LNCaP clone FGC (cell line): ENCODE results near the gene ZGRF1.

ENCODE experiments used
- DNase-seq: peaks from one replicate; pipeline ENCODE4 v3.0.0-alpha.2; 2011; ENCODE audit warnings: low read depth
- H3K4me3 ChIP-seq: 2 replicates; pipeline ENCODE4 v1.5.1; 2011; ENCODE audit warnings: mild to moderate bottlenecking, low read depth, low read length, control low read depth
- TF ChIP-seq, protein P1 (sequence below): IDR thresholded peaks from 2 replicates; pipeline ENCODE4 v1.5.1; 2012; ENCODE audit warnings: mild to moderate bottlenecking; ENCODE audit not compliant: control insufficient read depth, insufficient read depth; ENCODE audit errors: extremely low read depth

ZGRF1 gene

DNA sequence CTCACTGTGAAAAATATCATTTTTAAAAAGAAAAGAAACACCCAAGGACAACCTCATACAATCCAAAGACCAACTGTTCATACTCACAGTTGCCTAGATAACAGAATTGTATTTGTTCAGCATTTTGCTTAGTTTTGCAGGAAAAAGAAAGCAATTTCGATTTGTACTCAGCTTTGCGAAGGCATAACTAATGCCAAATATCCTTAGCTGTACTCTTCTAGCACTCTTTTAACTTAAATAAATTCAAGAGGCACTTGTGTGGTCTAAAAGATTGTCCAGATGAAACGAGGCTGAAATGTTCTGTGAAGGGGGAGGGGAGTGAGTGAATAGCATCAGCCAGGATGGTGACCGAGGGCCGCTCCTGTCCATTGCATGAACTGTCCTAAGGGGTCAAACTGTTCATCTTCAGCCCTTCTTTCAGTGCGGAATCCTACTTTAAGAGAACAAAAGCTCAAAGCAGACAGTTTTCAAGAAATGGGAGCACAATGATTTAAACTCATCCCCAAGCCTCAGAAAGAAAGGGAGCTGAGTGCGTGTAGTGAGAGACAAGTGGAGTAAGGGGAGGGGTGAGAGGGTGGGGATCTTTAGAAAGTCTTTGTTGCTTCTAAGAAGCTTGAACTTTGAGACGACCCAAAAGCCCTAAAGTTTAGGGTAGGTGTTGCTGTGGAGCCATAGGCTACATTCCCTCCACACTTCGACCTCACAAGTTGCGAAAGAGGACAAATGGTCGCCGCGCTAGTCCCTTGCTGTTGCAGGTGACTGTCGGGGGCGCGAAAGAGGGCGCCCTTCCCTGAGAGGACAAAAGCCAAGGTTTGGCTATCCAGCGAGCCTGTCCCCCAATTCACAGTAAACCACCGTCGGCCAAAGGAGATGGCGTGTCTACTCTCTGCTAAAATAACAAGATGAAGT is 116.8 kb downstream of the ZGRF1 start:
- TF ChIP-seq, protein P1, sequence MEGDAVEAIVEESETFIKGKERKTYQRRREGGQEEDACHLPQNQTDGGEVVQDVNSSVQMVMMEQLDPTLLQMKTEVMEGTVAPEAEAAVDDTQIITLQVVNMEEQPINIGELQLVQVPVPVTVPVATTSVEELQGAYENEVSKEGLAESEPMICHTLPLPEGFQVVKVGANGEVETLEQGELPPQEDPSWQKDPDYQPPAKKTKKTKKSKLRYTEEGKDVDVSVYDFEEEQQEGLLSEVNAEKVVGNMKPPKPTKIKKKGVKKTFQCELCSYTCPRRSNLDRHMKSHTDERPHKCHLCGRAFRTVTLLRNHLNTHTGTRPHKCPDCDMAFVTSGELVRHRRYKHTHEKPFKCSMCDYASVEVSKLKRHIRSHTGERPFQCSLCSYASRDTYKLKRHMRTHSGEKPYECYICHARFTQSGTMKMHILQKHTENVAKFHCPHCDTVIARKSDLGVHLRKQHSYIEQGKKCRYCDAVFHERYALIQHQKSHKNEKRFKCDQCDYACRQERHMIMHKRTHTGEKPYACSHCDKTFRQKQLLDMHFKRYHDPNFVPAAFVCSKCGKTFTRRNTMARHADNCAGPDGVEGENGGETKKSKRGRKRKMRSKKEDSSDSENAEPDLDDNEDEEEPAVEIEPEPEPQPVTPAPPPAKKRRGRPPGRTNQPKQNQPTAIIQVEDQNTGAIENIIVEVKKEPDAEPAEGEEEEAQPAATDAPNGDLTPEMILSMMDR: no peak
- no peak for DNase-seq
- no peak overlapping the region for H3K4me3 ChIP-seq

DNA sequence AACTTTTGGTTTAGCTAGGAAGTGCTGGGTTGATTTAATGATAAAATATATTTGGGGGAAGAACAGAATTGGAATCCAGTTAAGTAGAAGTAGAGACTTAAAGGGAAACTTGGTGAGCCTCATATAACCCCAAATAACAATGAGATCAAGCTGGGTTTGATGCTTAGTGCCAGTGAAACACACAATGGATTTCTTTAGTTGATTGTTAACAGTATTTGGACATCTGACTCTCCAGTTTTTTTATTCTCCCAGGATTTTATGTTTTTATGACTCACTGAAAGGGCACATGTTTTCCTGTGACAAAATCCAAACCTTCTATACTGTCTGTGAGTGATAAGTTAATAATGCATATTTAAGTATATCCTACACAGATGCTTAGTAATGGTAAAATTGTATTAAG is 118.0 kb downstream of the ZGRF1 start:
- H3K4me3 ChIP-seq: no peak overlapping the region
- TF ChIP-seq, protein P1: no peak
- no peak for DNase-seq

DNA sequence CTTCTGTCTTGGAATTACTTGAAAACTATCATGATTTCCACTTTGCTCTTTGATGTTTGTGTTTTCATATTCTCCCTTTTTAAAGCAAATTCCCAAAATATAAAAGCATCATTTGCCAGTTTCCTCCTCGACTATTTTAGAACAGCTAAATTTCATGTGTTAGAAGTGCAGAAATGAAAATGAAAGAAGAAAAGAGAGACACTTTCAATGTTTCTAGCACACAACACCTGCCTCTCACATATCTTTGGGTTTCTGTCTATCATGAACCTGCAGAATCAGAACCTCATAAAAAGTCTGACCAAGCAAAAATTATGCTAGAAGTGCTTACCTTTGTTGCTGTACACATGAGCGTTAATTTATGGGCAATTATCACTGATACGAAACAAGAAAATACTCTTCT is 118.8 kb downstream of the ZGRF1 start:
- no peak for DNase-seq
- no peak overlapping the region for H3K4me3 ChIP-seq
- TF ChIP-seq, protein P1: no peak

DNA sequence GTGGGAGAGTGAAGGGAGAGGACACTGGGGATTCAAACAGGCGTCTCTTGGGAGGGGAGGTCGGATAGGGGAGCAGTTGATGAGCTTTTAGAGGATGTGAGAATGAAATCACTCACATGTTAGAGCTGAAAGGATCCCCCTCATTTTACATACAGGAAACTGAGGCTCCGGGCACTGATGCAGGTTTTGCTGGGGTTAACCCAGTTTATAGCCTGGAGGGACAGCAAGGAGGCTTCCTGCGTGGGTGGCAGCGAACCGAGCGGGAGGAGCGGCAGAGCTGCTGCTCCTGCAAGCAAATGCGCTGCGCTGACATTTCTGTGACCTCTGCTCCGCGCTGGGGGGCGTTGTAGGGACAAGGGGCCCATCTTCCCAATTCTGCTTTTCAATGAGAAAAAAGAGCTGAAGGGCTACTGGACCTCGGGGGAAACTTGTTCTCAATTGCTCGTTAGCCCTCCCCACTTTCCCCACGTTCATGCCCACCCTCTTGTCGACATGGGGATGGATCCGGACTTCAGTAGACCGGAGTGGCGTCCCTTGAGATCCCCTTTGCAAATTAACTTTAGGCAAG is 119.6 kb downstream of the ZGRF1 start:
- TF ChIP-seq, protein P1: no peak
- no peak for DNase-seq
- H3K4me3 ChIP-seq: 0 out of 2 replicates have a peak overlapping the region, but pooled peaks have one; percentile 13

DNA sequence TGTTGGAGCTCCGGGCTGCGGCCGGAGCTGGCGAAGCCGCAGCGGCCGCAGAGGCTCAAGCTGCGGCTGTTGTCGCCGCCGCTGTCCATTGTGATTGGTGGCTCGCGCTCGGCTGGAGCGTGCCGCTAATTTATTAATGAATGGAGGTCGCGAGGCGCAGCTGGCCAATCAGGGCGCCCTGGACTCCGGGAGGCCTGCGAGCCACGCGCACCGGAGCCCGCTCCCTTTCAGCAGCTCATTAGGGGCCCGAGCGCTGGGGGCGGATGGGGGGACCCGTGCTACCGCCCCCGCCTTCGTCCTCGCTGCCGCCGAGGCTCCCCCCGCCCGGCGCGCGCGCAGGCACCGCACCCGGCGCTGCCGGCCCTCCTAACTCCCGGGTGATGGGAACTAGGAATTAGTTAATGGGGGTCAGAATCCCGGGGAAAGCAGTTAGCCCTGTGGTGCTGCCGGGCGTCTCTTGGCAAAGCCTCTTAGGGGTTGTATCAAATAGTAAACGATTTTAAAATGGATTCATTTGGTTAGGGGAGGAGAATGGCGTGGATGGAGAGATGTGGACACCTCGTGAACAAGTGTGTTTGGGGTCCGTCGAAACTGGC is 120.1 kb downstream of the ZGRF1 start:
- no peak for DNase-seq
- H3K4me3 ChIP-seq: peak overlapping the region; percentile 13; the same call in 1 of the 2 replicates
- TF ChIP-seq, protein P1: no peak

DNA sequence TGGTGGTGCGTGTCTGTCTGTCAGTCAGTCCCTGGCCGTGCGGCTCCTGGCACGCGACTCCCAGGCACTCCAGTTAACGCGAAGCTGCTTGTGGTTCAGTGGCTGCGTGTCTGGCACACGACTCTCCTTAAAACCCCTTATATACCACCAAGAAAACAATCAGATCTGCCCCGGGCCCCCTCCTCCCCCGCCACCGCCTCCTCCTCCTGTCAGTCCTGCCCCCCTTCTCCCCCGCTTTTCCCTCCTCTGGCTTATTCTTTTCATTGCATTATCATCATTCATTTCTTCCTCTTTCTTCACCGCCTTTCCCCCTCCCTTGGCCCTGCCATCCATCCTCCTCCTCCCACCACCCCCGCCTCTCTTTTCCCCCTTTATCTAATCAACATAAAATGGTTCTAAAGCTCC is 120.6 kb downstream of the ZGRF1 start, which contains the start of gene NEUROG2:
Gene NEUROG2 (minus strand): TSS at position 115 of the 405 bp plus-strand sequence. CDS start 705 bp downstream, outside the sequence.
- H3K4me3 ChIP-seq: peak within 1 kb of the TSS; percentile 49
- TF ChIP-seq, protein P1: no peak
- DNase-seq: no peak
